Bone marrow (tissue), 2 donors: Measurements from ENCODE around the gene POLD2.

ENCODE experiments used
- DNase-seq, 2 donors: peaks; one replicate each; lab custom pipeline; 2025; lab: John Stamatoyannopoulos, UW

POLD2 gene

DNA sequence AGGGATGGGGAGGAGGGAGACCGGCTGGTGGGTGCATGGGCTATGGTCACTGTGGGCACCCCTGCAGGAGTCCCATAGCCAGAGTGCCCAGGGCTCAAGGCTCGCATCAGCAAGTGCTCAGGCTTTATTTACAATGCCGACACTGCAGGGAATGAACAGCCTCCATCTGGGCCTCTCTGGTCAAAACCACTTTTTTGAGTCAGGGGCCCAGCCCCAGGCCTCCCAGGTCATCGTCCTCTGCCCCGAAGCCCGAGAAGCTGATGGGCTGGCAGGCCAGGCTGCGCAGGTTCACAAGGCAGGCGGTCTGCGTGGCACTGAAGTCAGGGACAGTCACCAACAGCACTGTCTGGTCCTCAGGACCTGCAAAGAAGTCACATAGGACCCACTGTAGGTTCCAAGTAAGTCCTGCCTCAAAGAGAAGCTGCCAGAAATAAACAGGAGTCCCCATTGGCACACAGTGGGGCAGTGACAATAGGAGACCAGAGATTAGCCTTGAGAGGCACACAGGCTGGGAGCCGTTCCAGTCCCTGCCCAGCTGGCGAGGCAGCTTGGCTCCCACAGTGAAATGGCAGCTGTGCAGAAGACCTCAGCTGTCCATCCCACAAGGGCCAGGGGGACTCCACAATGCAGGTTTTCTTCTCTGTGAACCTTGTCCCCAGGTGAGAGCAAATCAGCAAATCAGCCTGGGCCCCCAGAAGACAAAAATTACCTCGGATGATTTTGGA is 8.6 kb downstream of the POLD2 start:
- DNase-seq, result no peak

DNA sequence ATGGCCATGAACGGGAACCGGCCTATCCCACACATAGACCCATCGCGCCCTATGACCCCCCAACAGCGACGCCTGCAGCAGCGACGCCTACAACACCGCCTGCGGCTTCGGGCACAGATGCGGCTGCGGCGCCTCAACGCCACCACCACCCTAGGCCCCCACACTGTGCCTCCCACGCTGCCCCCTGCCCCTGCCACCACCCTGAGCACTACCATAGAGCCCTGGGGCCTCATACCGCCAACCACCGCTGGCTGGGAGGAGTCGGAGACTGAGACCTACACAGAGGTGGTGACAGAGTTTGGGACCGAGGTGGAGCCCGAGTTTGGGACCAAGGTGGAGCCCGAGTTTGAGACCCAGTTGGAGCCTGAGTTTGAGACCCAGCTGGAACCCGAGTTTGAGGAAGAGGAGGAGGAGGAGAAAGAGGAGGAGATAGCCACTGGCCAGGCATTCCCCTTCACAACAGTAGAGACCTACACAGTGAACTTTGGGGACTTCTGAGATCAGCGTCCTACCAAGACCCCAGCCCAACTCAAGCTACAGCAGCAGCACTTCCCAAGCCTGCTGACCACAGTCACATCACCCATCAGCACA is 9.5 kb downstream of the POLD2 start:
- no peak for DNase-seq

DNA sequence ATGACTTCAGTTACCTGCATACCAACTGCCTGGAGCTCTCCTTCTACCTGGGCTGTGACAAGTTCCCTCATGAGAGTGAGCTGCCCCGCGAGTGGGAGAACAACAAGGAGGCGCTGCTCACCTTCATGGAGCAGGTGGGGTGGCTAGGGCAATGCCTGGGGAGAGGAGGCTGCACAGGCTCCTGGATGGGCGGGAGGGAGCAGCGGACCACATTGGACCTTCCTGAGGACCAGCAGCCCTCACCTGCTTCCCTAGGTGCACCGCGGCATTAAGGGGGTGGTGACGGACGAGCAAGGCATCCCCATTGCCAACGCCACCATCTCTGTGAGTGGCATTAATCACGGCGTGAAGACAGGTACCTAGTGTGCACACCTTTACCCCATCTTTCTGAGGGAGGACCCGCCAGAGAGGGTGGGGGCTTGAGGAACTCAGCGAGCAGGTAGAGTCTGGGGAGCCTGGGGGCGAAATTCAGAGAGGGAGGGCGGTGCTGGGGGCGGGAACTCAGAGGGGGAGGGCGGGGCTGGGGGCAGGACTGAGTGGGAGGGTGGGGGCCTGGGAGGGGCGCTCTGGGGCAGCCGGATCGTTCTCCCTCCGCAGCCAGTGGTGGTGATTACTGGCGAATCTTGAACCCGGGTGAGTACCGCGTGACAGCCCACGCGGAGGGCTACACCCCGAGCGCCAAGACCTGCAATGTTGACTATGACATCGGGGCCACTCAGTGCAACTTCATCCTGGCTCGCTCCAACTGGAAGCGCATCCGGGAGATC is 10.2 kb downstream of the POLD2 start:
- no peak for DNase-seq

DNA sequence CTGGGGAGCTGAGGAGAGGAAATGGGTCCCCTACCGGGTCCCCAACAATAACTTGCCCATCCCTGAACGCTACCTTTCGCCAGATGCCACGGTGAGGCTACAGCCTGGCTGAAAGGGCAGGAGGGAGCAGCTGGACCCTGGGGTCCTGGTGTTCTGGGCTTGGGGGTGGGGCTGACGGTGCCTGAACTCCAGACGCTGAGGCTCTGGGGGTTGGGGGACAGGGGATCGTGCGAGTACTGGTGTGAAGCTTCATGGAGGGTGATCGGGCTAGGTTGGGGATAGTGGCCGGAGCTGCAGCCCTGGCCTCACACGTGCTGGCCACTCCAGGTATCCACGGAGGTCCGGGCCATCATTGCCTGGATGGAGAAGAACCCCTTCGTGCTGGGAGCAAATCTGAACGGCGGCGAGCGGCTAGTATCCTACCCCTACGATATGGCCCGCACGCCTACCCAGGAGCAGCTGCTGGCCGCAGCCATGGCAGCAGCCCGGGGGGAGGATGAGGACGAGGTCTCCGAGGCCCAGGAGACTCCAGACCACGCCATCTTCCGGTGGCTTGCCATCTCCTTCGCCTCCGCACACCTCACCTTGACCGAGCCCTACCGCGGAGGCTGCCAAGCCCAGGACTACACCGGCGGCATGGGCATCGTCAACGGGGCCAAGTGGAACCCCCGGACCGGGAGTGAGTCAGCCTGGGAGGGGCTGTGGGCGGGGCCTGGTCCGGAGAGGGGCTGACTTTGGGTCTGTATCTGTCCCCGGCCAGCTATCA is 10.9 kb downstream of the POLD2 start:
- no peak for DNase-seq

DNA sequence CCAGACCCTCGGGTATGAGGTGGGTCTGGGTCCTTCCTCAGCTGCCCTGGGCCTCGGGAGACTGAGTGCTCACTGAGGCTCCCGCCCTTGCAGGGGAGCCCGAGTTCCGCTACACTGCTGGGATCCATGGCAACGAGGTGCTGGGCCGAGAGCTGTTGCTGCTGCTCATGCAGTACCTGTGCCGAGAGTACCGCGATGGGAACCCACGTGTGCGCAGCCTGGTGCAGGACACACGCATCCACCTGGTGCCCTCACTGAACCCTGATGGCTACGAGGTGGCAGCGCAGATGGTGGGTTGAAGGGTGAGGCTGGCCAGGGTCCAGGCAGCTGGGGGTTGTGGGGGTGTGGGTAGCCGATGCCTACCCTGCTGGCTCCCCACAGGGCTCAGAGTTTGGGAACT is 11.6 kb downstream of the POLD2 start:
- no peak for DNase-seq

DNA sequence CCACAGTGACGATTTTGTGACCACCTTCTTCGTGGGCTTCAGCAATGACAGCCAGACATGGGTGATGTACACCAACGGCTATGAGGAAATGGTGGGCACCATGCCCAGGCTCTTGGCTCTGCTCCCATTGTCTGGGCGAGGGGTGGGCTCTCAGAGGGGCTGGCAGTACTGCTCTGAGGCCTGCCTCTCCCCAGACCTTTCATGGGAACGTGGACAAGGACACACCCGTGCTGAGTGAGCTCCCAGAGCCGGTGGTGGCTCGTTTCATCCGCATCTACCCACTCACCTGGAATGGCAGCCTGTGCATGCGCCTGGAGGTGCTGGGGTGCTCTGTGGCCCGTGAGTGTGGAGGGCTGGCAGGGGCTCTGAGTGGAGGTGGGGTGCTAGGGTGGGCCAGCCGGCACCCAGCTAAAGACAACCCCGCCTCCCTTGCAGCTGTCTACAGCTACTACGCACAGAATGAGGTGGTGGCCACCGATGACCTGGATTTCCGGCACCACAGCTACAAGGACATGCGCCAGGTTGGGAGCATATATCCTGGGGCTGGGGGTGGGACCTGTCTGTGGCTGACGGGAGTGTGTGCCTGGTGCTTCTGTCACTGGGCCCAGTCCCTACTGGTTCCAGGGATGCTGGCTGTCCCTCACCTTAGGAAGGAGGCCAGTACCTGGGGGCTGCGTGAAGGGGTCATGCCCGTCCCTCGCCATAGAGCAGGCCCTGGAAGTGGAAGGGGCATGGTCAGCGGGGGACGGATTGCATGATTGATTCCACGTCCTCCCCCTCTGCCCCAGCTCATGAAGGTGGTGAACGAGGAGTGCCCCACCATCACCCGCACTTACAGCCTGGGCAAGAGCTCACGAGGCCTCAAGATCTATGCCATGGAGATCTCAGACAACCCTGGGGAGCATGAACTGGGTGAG is 12.4 kb downstream of the POLD2 start:
- DNase-seq, result no peak

DNA sequence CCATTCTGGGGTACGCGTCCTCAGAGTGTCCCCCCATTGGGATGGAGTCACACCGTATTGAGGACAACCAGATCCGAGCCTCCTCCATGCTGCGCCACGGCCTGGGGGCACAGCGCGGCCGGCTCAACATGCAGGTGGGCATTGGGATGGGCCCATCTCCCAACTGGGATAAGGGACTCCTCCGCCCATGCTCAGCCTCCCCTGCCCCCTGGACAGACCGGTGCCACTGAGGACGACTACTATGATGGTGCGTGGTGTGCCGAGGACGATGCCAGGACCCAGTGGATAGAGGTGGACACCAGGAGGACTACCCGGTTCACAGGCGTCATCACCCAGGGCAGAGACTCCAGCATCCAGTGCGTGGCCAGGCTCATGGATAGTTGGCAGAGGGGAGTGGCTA is 13.4 kb downstream of the POLD2 start:
- DNase-seq, result no peak

DNA sequence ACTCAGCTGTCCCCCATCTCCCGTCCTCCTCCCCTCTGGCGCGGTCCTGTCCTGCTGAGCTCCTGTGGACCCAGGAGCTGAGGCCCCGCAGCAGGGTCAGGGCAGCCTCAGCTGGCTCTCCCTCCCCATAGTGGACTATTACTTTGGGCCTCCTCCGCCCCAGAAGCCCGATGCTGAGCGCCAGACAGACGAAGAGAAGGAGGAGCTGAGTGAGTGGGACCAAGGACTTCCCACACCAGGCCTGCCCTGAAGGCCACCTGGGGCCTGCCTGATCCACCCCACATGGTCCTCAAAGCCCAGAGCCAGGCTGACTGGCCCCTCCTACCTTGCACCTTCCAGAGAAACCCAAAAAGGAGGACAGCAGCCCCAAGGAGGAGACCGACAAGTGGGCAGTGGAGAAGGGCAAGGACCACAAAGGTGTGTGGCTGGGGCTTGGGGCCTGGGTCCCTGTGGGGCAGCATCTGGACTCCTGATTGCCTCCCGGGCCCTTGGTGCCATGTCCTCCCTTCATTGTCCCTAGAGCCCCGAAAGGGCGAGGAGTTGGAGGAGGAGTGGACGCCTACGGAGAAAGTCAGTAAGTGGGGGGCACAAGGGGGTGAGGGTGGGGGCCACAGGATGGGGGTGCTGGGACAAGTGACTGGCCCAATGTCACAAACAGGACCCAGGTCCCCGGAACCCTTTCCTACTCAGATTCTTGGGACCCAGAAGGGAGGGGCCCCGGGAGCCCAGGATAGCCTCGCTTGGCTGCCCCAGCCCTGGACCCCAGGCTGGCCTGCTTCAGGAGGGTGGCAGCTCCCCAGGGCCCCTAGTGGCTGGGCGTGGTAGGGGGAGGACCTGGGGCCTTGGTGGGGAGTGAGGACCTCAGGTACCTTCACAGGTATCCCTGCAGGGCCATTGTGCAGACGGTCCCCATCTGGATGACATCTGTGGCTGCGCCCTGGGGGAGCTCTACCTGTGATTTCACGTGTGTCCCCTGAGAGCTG is 14.3 kb downstream of the POLD2 start:
- DNase-seq, result no peak

DNA sequence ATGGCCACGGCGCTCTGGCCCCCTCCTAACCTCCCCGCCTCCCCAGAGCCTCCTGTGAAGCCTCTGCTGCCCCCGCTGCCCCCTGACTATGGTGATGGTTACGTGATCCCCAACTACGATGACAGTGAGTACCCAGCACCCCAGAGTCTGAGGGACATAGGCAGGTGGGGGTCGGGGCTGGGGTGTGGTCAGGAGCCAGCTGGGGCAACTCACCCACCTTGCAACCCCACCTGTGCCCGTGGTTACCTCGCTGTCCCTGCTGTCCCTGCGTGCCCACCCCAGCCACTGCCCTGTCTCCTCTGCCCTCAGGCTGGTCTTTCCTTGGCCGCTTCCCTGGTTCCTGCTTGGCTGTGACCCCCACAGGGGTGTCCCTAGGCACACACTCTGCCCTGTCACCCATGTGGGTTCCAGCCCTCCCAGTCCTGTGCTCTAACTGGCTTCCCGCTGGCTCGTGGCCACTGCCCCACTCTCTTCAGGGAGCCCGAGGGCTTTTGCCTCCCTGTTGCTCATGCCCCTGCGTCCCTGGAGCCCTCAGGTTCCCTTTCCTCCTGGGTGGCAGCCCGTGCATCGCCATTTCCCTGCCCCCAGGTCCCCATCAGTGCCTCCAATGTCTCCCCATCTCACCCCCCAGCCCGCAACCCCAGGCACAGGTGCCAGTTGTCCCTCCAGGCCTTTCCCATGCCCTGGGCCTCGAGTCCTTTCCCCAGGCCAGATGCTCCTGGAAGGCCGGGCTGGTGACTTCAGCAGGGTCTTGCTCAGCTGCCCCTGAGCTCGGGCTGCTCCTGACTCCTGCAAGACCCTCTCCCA is 15.2 kb downstream of the POLD2 start:
- no peak for DNase-seq

DNA sequence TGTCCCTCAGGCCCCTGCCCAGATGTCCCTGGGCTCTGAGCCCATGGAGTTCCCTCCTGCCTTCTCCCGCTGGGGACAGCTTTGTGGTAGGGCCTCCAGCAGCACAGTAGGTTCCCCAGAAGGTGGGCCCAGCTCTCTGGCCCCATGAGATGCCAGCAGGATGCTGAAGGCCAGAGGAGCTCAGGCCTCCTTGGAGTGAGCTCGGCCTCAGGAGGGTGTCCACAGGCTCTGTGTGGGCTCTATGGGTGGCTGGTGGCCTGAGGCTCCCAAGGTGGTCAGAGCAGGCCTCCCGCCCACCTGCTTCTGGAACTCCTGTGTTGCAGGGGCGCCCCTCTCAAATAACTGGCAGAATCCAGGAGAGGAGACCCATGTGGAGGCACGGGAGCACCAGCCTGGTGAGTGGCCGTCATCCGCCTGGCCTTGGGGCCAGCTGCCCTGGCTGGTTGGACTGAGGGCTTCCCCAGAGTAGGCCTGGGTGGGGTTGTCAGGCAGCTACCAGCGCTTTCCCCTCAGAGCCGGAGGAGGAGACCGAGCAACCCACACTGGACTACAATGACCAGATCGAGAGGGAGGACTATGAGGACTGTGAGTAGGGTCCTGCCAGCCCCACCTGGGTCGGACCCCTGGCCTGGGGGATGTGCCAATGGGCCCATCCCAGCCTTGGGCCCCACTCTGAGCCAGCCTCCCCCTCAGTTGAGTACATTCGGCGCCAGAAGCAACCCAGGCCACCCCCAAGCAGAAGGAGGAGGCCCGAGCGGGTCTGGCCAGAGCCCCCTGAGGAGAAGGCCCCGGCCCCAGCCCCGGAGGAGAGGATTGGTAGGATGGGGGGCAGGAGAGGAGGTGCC is 16.0 kb downstream of the POLD2 start:
- no peak for DNase-seq

DNA sequence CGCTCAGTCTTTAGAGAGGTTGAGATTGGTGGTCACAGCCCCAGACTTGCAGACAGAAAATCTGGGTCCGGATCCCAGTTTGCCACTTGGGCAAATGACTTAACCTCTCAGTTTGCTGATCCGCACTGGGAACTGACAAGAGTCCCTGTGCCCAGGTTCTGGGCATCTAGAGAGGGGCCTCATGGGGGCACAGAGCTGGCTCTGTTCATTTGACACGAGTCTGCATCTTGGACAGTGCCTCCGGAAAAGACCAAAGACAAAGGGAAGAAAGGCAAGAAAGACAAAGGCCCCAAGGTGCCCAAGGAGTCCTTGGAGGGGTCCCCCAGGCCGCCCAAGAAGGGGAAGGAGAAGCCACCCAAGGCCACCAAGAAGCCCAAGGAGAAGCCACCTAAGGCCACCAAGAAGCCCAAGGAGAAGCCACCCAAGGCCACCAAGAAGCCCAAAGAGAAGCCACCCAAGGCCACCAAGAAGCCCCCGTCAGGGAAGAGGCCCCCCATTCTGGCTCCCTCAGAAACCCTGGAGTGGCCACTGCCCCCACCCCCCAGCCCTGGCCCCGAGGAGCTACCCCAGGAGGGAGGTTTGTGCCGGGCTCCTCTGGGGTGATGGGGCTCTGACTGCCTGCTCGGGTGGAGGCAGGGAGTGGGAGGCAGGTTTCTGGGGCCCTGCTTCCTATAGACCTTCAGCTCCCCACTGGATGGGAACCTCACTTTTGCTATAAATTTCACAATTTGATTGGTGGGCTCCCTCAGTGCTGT is 16.9 kb downstream of the POLD2 start:
- DNase-seq, result no peak

DNA sequence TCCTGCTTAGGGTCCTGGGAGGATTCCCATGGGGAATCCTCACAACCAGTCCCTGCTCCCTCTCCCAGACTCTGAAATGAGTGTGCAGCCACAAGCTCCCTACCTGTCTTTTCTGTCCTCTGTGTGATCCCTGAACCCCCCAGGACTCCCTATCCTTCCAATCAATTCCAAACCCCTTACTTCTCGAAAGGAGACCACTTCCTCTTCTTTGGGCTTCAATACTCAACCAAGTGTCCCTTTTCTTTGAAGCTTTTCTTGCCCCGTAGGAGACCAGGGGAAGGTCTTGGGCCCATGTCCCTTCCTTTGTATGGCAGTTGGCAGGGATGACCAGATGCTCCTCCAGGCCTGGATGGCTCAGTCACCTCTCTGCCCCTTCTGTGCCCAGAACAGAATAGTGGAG is 17.5 kb downstream of the POLD2 start:
- DNase-seq, result no peak

DNA sequence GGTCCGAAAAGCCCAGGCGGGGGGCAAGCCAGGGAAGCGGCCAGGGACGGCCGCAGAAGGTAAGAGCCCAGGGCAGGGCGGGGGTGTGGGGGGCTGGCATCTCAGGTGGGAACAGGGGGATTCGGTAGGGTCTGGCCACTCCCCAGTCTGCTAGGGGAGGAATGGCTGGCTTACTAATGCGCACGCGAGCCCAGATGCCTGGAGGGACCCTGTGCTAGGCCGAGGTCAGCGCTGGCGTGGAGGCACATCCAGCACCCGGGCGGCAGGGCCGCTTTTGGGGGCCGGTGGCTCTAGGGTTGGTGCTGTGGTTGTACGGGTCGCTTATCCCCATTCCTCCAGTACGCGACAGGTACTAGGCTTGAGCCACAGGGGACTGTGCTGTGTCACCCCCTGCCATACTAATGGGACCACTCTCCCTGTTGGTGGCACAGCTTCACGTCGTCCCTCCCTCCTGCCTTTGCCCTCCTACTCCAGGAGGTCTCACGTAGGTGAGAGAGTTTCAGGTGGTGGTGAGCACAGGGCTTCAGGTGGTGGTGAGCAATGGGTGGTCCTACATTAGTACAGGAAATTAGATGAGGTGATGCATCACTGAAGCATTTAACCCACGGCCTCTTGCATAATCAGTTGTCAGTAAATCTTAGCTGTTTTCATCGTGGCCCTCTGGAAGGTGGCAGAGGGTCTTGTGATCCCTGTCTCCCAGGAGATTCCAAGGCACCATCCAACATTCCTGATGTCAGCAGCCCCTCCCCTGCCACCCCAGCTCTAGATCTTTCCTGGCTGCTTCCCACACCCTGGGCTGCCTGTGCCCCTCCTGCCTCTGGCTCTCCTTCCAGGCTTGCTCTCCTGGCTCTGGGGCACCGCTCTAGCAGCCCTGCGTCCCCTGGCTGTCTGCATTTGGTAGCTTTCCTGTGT is 18.2 kb downstream of the POLD2 start:
- DNase-seq, result no peak

DNA sequence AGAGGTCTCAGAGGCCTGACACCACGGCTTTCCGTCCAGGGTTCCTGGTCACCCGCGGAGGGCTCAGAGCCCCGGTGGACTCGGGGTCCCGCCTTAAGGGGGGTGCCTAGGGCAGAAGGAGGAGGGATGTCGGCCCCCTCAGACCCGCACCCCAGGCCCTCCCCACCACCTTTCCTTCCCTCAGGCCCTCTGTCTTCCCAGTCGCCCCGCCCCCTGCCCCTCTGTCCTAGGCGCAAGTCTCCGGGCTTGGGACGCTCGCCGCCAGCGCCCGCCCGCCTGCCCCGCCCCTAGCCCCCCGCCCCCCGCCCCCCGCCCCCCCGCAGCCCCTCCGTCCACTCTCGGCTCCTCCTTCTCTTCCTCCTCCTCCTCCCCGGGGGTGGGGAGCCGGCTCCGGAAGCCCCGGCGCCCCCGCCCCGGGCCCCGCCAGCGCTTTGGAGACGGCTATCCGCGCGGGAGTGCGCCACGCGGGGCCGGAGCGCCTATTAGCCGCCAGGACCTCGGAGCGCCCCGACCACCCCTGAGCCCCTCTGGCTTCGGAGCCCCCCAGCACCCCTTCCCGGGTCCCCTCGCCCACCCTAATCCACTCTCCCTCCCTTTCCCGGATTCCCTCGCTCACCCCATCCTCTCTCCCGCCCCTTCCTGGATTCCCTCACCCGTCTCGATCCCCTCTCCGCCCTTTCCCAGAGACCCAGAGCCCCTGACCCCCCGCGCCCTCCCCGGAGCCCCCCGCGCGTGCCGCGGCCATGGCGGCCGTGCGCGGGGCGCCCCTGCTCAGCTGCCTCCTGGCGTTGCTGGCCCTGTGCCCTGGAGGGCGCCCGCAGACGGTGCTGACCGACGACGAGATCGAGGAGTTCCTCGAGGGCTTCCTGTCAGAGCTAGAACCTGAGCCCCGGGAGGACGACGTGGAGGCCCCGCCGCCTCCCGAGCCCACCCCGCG is 19.2 kb downstream of the POLD2 start, which contains the start of gene AEBP1:
AEBP1 (plus strand) TSS at position 423 of the 937 bp plus-strand sequence; CDS start at position 744, 321 bp downstream.
- no peak for DNase-seq

DNA sequence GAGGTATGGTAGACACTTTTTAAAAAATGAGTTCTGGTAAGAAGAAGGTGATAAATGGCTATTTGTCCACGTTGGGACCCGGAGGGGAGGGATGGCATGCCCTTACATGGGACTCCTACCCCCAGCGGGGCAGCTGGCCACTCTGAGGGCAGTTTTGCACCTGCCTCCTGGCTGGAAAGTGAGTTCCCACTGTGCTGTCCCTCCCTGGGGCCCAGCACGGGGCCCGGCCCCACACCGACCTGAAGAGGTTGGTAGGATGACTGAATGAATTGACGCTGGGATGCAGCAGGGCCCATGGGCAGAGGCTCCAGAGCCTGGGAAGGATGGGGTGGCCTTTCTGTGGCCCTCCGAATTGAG is 19.8 kb downstream of the POLD2 start:
- DNase-seq, result no peak
